Measurements from ENCODE around the gene MCRIP2. TPM values are rescaled to one million over a fixed set of nuclear protein-coding genes. Genes with fewer than 3 reads are reported as not detected.

Gene MCRIP2
- total RNA-seq, 2 donors from 2014 or later = 110 to 121 TPM

- peaks cover 0 to 52% of the 10 kb centered on the region in 2 donors for H3K4me1 ChIP-seq
- no peak overlapping the region for H3K4me3 ChIP-seq
- H3K36me3 ChIP-seq = peaks cover 11% of the 10 kb centered on the region
- no peaks in the 10 kb centered on the region for H3K9me3 ChIP-seq
- TF ChIP-seq CTCF (IDR thresholded peaks at IDR 0.05) = no peak
- H3K27ac ChIP-seq = no peak overlapping the region
- DNase-seq (ENCODE audit: low spot score) = no peak
- no peaks in the 10 kb centered on the region for H3K27me3 ChIP-seq
Observed at GRCh38 chr16:633336-634050, 8.1 kb upstream of the MCRIP2 start.

DNA sequence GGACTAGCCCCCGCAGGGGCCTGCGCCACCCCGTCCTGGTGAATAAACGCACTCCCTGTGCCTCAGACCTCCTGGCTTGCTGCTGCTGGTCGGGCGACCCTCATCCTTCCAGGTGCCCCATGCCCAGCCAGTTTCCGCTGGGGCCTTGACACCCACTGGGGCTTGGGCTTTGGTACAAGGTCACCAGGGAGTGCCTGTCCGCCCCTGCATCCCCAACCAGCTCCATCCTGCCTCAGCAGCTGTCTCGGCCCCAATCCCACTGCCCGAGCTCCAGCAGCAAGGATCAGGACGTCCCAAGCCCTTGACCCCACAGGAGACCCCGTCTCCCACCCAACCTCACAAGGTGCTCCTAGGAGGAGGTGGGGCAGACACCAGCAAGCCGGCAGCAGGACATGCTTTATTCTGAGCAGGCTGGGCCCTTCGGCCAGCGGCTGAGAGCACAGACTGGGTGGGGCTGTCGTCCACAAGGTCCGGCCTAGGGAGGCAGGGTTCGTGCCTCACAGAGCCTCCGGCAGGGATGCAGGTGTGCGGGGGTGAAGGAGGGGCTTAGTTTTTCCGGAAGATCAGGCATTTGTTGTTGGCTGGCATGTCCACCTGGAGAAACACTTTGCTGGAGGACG lies 7.5 kb upstream of the MCRIP2 start:
- peaks cover 6% of the 10 kb centered on the region for H3K36me3 ChIP-seq
- no peaks in the 10 kb centered on the region for H3K27me3 ChIP-seq
- no peaks in the 10 kb centered on the region for H3K9me3 ChIP-seq
- H3K27ac ChIP-seq = no peak overlapping the region
- no peak overlapping the region for H3K4me3 ChIP-seq
- no peak for TF ChIP-seq CTCF (IDR thresholded peaks at IDR 0.05)
- peaks cover 0 to 51% of the 10 kb centered on the region in 2 donors for H3K4me1 ChIP-seq
- no peak for DNase-seq (ENCODE audit: low spot score)

- Histone ChIP-seq H3K27me3 (no peaks in the 10 kb centered on the region), H3K4me3 (peak overlapping the region in 1 of 2 donors; percentile 85), H3K36me3 (peaks cover 6% of the 10 kb centered on the region), H3K9me3 (no peaks in the 10 kb centered on the region), H3K27ac (no peak overlapping the region), H3K4me1 (peaks cover 0 to 43% of the 10 kb centered on the region in 2 donors)
- no peak for TF ChIP-seq CTCF (IDR thresholded peaks at IDR 0.05)
- DNase-seq (ENCODE audit: low spot score) = no peak
Observed at GRCh38 chr16:634996-635395, 6.6 kb upstream of the MCRIP2 start.

DNA sequence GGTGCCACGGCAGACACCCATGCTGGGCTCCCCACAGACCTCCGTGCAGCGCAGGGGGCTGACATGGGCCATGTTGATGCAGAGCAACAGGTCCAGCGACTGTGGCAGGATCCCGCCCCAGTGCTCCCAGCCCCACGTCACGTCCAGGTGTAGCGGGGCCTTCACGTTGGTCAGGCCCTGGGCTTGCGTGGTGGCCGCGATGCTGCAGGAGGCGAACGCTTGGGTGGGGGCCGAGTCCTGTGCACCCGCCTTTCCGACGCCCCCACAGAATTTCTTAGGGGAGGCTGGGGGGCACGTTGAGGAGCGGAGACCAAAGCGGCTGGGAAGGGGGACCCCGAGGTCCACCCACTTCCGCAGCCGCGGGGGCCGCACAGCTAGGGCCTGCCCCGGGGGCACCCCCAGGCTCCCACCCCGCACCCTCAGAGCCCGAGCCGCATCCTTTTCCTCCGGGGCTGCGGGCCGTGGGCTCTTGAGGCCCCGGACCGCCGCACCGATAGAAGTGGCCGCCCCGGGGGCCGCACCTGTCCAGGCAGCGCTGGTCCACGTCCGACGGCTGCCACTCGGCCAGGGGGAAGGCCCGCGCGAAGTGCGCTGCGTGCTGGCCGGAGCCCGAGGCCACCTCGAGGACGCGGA lies 5.9 kb upstream of the MCRIP2 start:
- Histone ChIP-seq H3K27me3 (no peaks in the 10 kb centered on the region), H3K4me3 (peak overlapping the region; percentile 82 to 85), H3K27ac (peak overlapping the region; percentile 99), H3K4me1 (peaks cover 0 to 36% of the 10 kb centered on the region in 2 donors), H3K9me3 (no peaks in the 10 kb centered on the region), H3K36me3 (peaks cover 6% of the 10 kb centered on the region)
- TF ChIP-seq CTCF (IDR thresholded peaks at IDR 0.05) = no peak
- DNase-seq (ENCODE audit: low spot score) = no peak

DNA sequence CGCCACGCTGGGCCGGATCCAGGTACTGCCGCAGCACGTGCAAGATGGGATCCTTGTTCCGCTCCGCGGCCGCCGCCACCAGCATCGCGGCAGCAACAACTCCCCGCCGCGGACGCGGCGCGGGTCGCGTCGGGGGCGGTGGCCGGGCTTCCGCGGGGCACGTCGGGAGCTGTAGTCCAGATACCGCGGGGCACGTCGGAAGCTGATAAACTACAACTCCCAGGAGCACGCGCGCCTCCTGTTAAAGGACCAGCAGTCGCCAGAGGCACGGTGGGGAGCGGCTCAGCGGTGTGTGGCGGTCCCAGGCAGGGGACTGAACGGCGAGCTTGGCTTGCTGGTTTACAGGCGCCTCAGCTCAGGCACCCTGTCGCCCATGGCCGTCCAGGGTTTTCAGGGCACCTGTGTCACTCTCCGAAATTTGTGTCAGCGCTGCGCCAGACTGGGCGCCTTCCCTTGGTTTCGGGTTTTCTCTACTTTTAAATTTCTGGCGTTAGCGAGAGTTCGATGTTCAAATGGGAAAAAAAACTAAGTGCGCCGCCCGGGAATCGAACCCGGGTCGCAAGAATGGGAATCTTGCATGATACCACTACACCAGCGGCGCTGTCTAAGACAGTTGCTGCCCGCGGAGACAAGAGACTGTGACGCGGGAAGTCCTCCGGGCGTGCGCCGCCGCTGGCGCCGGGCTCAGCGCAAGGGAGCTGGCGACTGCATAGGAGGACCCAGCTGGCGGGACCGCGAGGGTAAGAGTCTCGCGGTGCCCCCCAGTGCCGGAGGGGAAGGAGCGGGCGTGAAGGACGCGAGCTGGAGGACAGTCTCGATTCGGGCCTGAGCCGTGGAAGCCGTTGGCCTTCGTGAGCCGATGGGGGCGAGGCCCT lies 5.2 kb upstream of the MCRIP2 start, which contains the start of gene METTL26:
METTL26 (minus strand) TSS at position 100 of the 875 bp plus-strand sequence; CDS start at position 85, 15 bp downstream.
- Histone ChIP-seq H3K4me1 (peaks cover 0 to 35% of the 10 kb centered on the region in 2 donors), H3K27me3 (no peaks in the 10 kb centered on the region), H3K36me3 (peaks cover 6% of the 10 kb centered on the region), H3K4me3 (peak within 1 kb of the TSS; percentile 82 to 85), H3K27ac (peak within 1 kb of the TSS; percentile 99), H3K9me3 (no peaks in the 10 kb centered on the region)
- peak; percentile 96 for DNase-seq (ENCODE audit: low spot score)
- TF ChIP-seq CTCF (IDR thresholded peaks at IDR 0.05) = no peak

Measured in right atrium auricular region (tissue), 2 donors.